T-cell (primary cell): ENCODE results near the gene SNED1. TPM values are rescaled to one million over a fixed set of nuclear protein-coding genes. Genes with fewer than 3 reads are reported as not detected.

ENCODE experiments used
- ATAC-seq, 4 experiments: fragments of 200-7000 bp in 3 of 4; fragments of 150-1000 bp in 1 of 4; cut with Tn5 transposase; replicated peaks in 1 of 4; 1 replicate in 3 of 4; 2 replicates in 1 of 4; pipeline ENCODE4 v1.10.0; 2021; ENCODE audit warnings: moderate library complexity in 3 of 4, mild to moderate bottlenecking in 2 of 4, moderate number of reproducible peaks in 1 of 4
- CTCF ChIA-PET, 2 donors: fragments of 300-600 bp; sonication (Branson Sonifier 250); formaldehyde crosslinking; loops; one replicate each; lab custom pipeline; 2022; ENCODE audit warnings: antibody characterized with exemption in 2 of 2; lab: Charles Lee
- POLR2A ChIA-PET, 2 donors: fragments of 300-600 bp; sonication (Branson Sonifier 250); formaldehyde crosslinking; loops; one replicate each; lab custom pipeline; 2022; ENCODE audit warnings: antibody characterized with exemption in 2 of 2; lab: Charles Lee
- DNase-seq, 35 experiments: peaks; one replicate each; pipeline versions ENCODE4 v3.0.0 to v3.0.0-alpha.2; 2013 to 2023
- H3K27ac ChIP-seq: one replicate; pipeline ENCODE4 v1.5.1; 2013; ENCODE audit warnings: low read length
- H3K27me3 ChIP-seq, 2 experiments: replicated peaks in 1 of 2; 1 replicate in 1 of 2; 2 replicates in 1 of 2; pipeline versions ENCODE4 v1.6.1 to v1.7.0; 2013; ENCODE audit warnings: low read length in 1 of 2, mixed read lengths in 1 of 2; ENCODE audit not compliant: control insufficient read depth in 2 of 2, insufficient read depth in 2 of 2; ENCODE audit errors: extremely low read depth in 1 of 2
- H3K36me3 ChIP-seq, 2 donors: 1 replicate in 1 of 2; 2 replicates in 1 of 2; pipeline versions ENCODE4 v1.6.1 to v1.7.0; 2013; ENCODE audit warnings: low read length in 1 of 2; ENCODE audit not compliant: control insufficient read depth in 2 of 2, insufficient read depth in 1 of 2; ENCODE audit errors: extremely low read depth in 1 of 2
- H3K4me1 ChIP-seq, 2 experiments: 1 replicate in 1 of 2; 2 replicates in 1 of 2; pipeline versions ENCODE4 v1.6.1 to v1.7.0; 2013; ENCODE audit warnings: low read length in 2 of 2, mixed read lengths in 1 of 2; ENCODE audit not compliant: insufficient read depth in 2 of 2, control insufficient read depth in 1 of 2; ENCODE audit errors: extremely low read depth in 1 of 2
- H3K4me3 ChIP-seq, 2 donors: 1 replicate in 1 of 2; 2 replicates in 1 of 2; pipeline versions ENCODE4 v1.5.1 to v1.7.0; 2013; ENCODE audit warnings: mild to moderate bottlenecking in 2 of 2, low read length in 1 of 2, moderate library complexity in 1 of 2; ENCODE audit not compliant: control insufficient read depth in 1 of 2; ENCODE audit errors: extremely low read depth in 1 of 2
- H3K9me3 ChIP-seq: 2 replicates; pipeline ENCODE4 v1.7.0; 2013
- H3K27ac Mint-ChIP-seq, 2 donors: one replicate each; pipeline ENCODE4 v1.8.0; 2020 to 2021; ENCODE audit warnings: mild to moderate bottlenecking in 2 of 2, mixed read lengths in 2 of 2
- H3K27me3 Mint-ChIP-seq, 2 donors: one replicate each; pipeline ENCODE4 v1.8.0; 2021 to 2022; ENCODE audit warnings: mixed read lengths in 2 of 2
- H3K36me3 Mint-ChIP-seq: one replicate; pipeline ENCODE4 v1.8.0; 2021; ENCODE audit warnings: mixed read lengths
- H3K4me1 Mint-ChIP-seq, 3 donors: one replicate each; pipeline ENCODE4 v1.8.0; 2020 to 2022; ENCODE audit warnings: mixed read lengths in 3 of 3, mild to moderate bottlenecking in 1 of 3
- H3K4me3 Mint-ChIP-seq, 3 donors: one replicate each; pipeline ENCODE4 v1.8.0; 2020 to 2022; ENCODE audit warnings: mild to moderate bottlenecking in 3 of 3, mixed read lengths in 3 of 3, moderate library complexity in 3 of 3
- H3K9me3 Mint-ChIP-seq, 3 donors: one replicate each; pipeline ENCODE4 v1.8.0; 2020 to 2022; ENCODE audit warnings: mixed read lengths in 3 of 3
- WGBS: methylation state at CpG from one replicate; pipeline ENCODE4 v1.1.5; 2013; ENCODE audit warnings: missing lambda C conversion rate; ENCODE audit not compliant: insufficient coverage; 5-methylcytosine and 5-hydroxymethylcytosine counted together
- total RNA-seq, 35 experiments: library from RNA in 6 of 35; stranded (reverse) in 6 of 35; fragments of 120-200 nt in 1 of 35; gene quantifications; one replicate each; pipeline versions ENCODE4 v1.2.1 to v1.2.4 and lab custom pipeline; 2013 to 2026

SNED1 gene
- total RNA-seq, 5 donors from 2014 or later (not counting 1 experiment from before 2014, with no cell fraction given) = 37.7 to 82.5 (median 69.4) TPM

- Mint-ChIP-seq H3K4me1 (peaks cover 3 to 6% (median 5%) of the 10 kb centered on the region in 3 donors), H3K4me3 (no peak overlapping the region), H3K9me3 (no peaks in the 10 kb centered on the region), H3K27me3 (no peaks in the 10 kb centered on the region), H3K36me3 (peaks cover 4% of the 10 kb centered on the region), H3K27ac (no peak overlapping the region)
- ChIA-PET CTCF (interaction anchor here in 1 of 2 donors (0.5 kb wide), 1 partner anchor 435 kb away, joined by 3 read pairs; no protein-coding TSS in a partner anchor), POLR2A (no interaction called here)
- DNase-seq (peak in 1 of 35 experiments; percentile 22), ATAC-seq (no peak)
- peaks cover 0 to 13% of the 10 kb centered on the region in 2 experiments for H3K4me1 ChIP-seq
- no peak overlapping the region for H3K27ac ChIP-seq
- H3K4me3 ChIP-seq = no peak overlapping the region
- H3K27me3 ChIP-seq = peaks cover 0 to 23% of the 10 kb centered on the region in 2 experiments
- H3K9me3 ChIP-seq = no peaks in the 10 kb centered on the region
- H3K36me3 ChIP-seq = no peaks in the 10 kb centered on the region
- 90% methylated on average over 15 of the region's 15 CpGs for WGBS
Observed at GRCh38 chr2:241066893-241067341, 68.5 kb downstream of the SNED1 start.

DNA sequence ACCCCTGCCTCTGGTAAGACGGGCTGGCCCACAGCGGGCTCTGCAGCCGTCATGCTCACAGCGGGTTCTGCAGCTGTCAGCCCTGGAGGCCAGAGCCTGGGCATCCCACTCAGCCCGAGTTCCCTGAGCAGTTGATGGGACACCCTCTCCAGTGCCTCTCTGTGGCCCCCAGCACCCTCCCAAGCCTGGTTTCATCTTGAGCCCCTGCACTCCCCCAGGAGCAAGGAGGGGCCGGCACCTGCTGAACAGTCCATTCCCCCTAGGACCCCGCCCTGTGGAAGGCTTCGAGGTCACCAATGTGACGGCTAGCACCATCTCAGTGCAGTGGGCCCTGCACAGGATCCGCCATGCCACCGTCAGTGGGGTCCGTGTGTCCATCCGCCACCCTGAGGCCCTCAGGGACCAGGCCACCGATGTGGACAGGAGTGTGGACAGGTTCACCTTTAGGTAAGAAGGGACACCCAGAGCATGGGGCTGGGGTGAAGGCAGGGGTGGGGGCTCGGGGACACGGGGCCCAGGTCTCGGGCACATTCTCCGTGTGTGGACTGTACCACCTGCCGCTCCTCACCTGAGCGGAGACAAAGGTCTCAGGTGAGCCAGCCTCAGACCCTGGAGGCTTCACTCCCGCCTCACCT is 69.2 kb downstream of the SNED1 start:
- H3K36me3 Mint-ChIP-seq = peaks cover 4% of the 10 kb centered on the region
- no peaks in the 10 kb centered on the region for H3K27me3 Mint-ChIP-seq
- H3K4me3 Mint-ChIP-seq = no peak overlapping the region
- Histone ChIP-seq H3K36me3 (no peaks in the 10 kb centered on the region), H3K4me1 (peaks cover 0 to 13% of the 10 kb centered on the region in 2 experiments), H3K27ac (no peak overlapping the region), H3K4me3 (no peak overlapping the region), H3K27me3 (peaks cover 0 to 20% of the 10 kb centered on the region in 2 experiments), H3K9me3 (no peaks in the 10 kb centered on the region)
- DNase-seq (no peak), ATAC-seq (no peak)
- ChIA-PET POLR2A (no interaction called here), CTCF (interaction anchor here in 1 of 2 donors (0.5 kb wide), 1 partner anchor 435 kb away, joined by 3 read pairs; no protein-coding TSS in a partner anchor)
- no peak overlapping the region for H3K27ac Mint-ChIP-seq
- no peaks in the 10 kb centered on the region for H3K9me3 Mint-ChIP-seq
- 86% methylated on average over 7 of the region's 21 CpGs for WGBS
- peaks cover 3 to 6% (median 5%) of the 10 kb centered on the region in 3 donors for H3K4me1 Mint-ChIP-seq

GRCh38 chr2:241068136-241068941 is 69.9 kb downstream of the SNED1 start:
- Mint-ChIP-seq H3K4me3 (no peak overlapping the region), H3K27me3 (no peaks in the 10 kb centered on the region), H3K27ac (no peak overlapping the region), H3K36me3 (peaks cover 4% of the 10 kb centered on the region), H3K4me1 (peaks cover 3 to 5% (median 4%) of the 10 kb centered on the region in 3 donors), H3K9me3 (no peaks in the 10 kb centered on the region)
- ATAC-seq = no peak
- no peak overlapping the region for H3K4me3 ChIP-seq
- CTCF ChIA-PET = no interaction called here
- H3K27ac ChIP-seq = no peak overlapping the region
- no peak for DNase-seq
- no peaks in the 10 kb centered on the region for H3K9me3 ChIP-seq
- WGBS = 84% methylated on average over 25 of the region's 25 CpGs
- peaks cover 0 to 10% of the 10 kb centered on the region in 2 experiments for H3K4me1 ChIP-seq
- POLR2A ChIA-PET = no interaction called here
- peaks cover 0 to 13% of the 10 kb centered on the region in 2 experiments for H3K27me3 ChIP-seq
- no peaks in the 10 kb centered on the region for H3K36me3 ChIP-seq

DNA sequence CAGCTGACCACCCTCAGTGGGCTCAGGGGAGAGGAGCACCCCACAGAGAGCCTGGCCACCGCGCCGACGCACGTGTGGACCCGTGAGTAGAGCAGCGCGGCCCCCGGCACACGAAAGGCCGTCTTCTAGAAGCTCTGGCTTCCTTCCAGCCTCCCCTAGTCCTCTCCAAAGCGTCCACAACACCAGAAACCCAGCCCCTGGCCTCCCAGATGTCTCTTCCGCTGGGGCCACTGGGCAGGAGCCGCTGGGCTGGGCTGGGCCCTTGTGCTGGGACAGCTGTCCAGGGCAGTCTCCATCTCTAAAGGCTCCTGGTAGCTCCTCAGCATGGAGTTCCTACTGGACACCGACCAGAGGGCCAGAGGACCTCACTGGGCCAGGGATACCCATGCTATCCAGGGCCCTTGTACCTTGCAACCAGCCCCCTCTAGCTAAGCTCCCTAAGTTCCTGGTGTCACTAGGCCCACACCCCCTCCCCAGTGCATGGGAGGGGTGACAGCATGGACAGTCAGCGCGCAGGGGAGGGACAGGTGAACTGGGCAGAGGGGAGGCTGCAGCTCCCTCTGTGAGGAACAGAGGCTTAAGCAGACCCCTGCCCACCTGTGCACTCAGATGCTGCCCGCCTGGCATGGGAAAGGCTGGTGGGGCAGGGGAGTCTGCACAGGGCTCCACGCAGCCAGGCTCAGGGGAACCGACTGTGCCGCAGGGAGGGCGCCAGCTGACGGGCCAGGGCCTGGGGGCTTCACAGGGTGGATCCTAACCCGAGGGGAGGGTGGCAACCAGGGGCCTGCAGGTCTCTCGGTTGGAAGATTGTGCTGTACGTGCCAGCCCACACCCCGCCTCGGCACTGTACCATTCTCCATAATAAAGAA is 70.8 kb downstream of the SNED1 start:
- 89% methylated on average over 24 of the region's 28 CpGs for WGBS
- no peak overlapping the region for H3K27ac ChIP-seq
- POLR2A ChIA-PET = no interaction called here
- Mint-ChIP-seq H3K27me3 (no peaks in the 10 kb centered on the region), H3K4me1 (peaks cover 2 to 3% (median 2%) of the 10 kb centered on the region in 3 donors), H3K9me3 (no peaks in the 10 kb centered on the region), H3K36me3 (peaks cover 7% of the 10 kb centered on the region), H3K27ac (no peak overlapping the region), H3K4me3 (no peak overlapping the region)
- peaks cover 0 to 6% of the 10 kb centered on the region in 2 donors for H3K36me3 ChIP-seq
- H3K4me3 ChIP-seq = no peak overlapping the region
- peaks cover 0 to 9% of the 10 kb centered on the region in 2 experiments for H3K27me3 ChIP-seq
- CTCF ChIA-PET = no interaction called here
- H3K9me3 ChIP-seq = no peaks in the 10 kb centered on the region
- H3K4me1 ChIP-seq = peaks cover 0 to 3% of the 10 kb centered on the region in 2 experiments
- ATAC-seq (no peak), DNase-seq (peak in 1 of 35 experiments; percentile 21)

- CTCF ChIA-PET = no interaction called here
- 89% methylated on average over 22 of the region's 26 CpGs for WGBS
- ATAC-seq = no peak
Observed at GRCh38 chr2:241069821-241070281, 71.4 kb downstream of the SNED1 start.

More at GRCh38 chr2:241069821-241070281, 71.4 kb downstream of the SNED1 start:
- Histone ChIP-seq H3K36me3 (peaks cover 0 to 10% of the 10 kb centered on the region in 2 donors), H3K27ac (no peak overlapping the region), H3K4me1 (no peaks in the 10 kb centered on the region), H3K27me3 (peaks cover 0 to 6% of the 10 kb centered on the region in 2 experiments), H3K9me3 (no peaks in the 10 kb centered on the region), H3K4me3 (no peak overlapping the region)
- no peak for DNase-seq
- POLR2A ChIA-PET = no interaction called here
- peaks cover 13% of the 10 kb centered on the region for H3K36me3 Mint-ChIP-seq
- H3K27me3 Mint-ChIP-seq = no peaks in the 10 kb centered on the region
- H3K4me1 Mint-ChIP-seq = no peaks in the 10 kb centered on the region
- H3K27ac Mint-ChIP-seq = no peak overlapping the region
- H3K9me3 Mint-ChIP-seq = no peaks in the 10 kb centered on the region
- no peak overlapping the region for H3K4me3 Mint-ChIP-seq
